ENCODE results near the gene SERTAD2. TPM values are rescaled to one million over a fixed set of nuclear protein-coding genes. Genes with fewer than 3 reads are reported as not detected.

Gene SERTAD2
- total RNA-seq, 2 experiments from 2014 or later: 50.5 to 54.1 TPM

DNA sequence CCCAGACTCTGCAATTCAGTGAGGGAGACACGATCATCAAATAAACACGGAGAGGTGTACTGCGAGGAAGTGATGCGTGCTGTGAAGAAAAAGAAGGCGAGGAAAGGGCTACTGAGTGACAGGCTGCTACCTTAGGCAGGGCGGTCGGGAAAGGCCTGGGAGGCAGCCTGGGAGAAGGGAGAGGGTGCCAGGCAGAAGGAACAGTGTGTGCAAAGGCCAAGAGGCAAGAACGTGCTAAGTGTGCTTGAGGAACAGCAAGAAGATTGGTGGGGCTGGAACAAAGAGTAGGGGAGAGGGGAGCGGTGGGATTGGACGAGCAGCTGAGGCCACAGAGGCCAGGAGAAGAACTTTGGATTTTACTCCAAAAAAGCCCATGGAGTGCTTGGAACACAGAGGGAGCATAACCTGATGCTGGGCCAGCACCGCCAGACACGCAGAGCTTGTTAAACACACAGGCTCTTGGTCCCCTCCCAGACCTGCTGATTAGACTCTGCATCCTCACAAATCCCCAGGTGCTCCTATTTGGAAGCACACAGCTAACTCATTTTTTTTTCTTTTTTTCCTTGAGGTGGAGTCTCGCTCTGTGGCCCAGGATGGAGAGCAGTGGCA is 30.4 kb downstream of the SERTAD2 start:
- no peaks in the 10 kb centered on the region for H3K27me3 ChIP-seq (ENCODE audit: control insufficient read depth in 1 of 2, insufficient read depth in 2 of 2, low read length in 2 of 2)
- TF ChIP-seq, protein P1, sequence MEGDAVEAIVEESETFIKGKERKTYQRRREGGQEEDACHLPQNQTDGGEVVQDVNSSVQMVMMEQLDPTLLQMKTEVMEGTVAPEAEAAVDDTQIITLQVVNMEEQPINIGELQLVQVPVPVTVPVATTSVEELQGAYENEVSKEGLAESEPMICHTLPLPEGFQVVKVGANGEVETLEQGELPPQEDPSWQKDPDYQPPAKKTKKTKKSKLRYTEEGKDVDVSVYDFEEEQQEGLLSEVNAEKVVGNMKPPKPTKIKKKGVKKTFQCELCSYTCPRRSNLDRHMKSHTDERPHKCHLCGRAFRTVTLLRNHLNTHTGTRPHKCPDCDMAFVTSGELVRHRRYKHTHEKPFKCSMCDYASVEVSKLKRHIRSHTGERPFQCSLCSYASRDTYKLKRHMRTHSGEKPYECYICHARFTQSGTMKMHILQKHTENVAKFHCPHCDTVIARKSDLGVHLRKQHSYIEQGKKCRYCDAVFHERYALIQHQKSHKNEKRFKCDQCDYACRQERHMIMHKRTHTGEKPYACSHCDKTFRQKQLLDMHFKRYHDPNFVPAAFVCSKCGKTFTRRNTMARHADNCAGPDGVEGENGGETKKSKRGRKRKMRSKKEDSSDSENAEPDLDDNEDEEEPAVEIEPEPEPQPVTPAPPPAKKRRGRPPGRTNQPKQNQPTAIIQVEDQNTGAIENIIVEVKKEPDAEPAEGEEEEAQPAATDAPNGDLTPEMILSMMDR (IDR thresholded peaks at IDR 0.05): no peak
- CTCF ChIA-PET: no interaction called here

DNA sequence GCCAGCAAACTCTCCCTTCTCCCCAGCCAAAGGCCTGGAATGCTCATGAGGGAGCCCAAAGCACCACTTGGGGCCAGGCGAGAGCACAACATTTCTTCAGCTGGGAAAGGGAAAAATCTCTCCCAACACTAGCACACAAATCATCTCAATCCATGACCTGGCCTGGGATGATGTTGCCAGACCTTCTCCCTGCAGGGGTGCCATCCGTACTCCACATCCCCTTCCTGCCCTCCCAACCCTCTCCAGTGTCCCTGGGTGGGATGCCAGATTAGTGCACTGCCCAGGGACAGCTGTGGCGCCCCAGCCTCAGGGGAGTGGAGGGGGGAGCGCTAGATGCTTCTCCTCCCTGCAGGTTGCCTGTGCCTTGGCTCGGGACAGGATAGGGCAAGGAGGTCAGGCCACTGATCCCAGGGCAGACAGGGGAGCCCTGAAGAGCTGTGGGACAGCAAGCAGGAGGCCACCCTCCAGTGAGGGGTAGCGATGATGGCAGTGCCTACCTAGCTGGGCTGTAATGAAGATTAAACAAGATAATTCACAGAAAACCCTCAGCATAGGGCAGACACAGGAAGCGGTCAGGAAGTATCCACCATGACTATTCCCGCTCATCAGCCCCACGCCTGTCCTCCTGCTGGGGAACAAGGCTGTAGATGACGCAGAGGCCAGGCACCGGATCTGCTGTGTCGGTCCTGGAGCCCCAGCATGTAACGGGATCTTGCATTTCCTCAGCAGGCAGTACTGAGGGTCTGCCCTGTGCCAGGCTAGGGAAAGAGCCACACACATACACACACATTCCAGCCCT is 31.1 kb downstream of the SERTAD2 start:
- CTCF ChIA-PET: interaction anchor here (1.2 kb wide), 1 partner anchor 209 kb away, joined by 3 read pairs; no protein-coding TSS in a partner anchor
- Histone ChIP-seq H3K27me3 (ENCODE audit: control insufficient read depth in 1 of 2, insufficient read depth in 2 of 2, low read length in 2 of 2) (no peaks in the 10 kb centered on the region), H3K36me3 (ENCODE audit: insufficient read depth, low read length) (no peaks in the 10 kb centered on the region), H3K4me1 (ENCODE audit: insufficient read depth, low read length) (no peaks in the 10 kb centered on the region), H3K9me3 (ENCODE audit: control insufficient read depth in 1 of 2, insufficient read depth in 1 of 2, low read length in 2 of 2) (no peaks in the 10 kb centered on the region), H3K4me3 (ENCODE audit: low read length) (no peak overlapping the region), H3K27ac (ENCODE audit: low read depth in 1 of 2, low read length in 2 of 2) (no peak overlapping the region)
- intact Hi-C loops (cut with DNase I, micrococcal nuclease): no loop called here
- POLR2A ChIA-PET: no interaction called here
- Mint-ChIP-seq H3K36me3 (ENCODE audit: low read depth) (no peaks in the 10 kb centered on the region), H3K9me3 (no peaks in the 10 kb centered on the region), H3K27me3 (no peaks in the 10 kb centered on the region), H3K27ac (no peak overlapping the region), H3K4me1 (ENCODE audit: low read depth) (no peaks in the 10 kb centered on the region), H3K4me3 (no peak overlapping the region)
- DNase-seq (peak in 2 of 14 experiments; percentile 1 to 19), ATAC-seq (ENCODE audit: poor library complexity) (no peak)
- TF ChIP-seq, protein P1 (IDR thresholded peaks at IDR 0.05): no peak

More for the DNA sequence above, 30.4 kb downstream of the SERTAD2 start:
- intact Hi-C loops (cut with DNase I, micrococcal nuclease): no loop called here
- Mint-ChIP-seq H3K4me1 (ENCODE audit: low read depth) (no peaks in the 10 kb centered on the region), H3K27ac (no peak overlapping the region), H3K36me3 (ENCODE audit: low read depth) (no peaks in the 10 kb centered on the region), H3K4me3 (no peak overlapping the region), H3K27me3 (no peaks in the 10 kb centered on the region), H3K9me3 (no peaks in the 10 kb centered on the region)
- DNase-seq (no peak), ATAC-seq (ENCODE audit: poor library complexity) (no peak)
- POLR2A ChIA-PET: no interaction called here
- no peaks in the 10 kb centered on the region for H3K36me3 ChIP-seq (ENCODE audit: insufficient read depth, low read length)
- H3K4me1 ChIP-seq (ENCODE audit: insufficient read depth, low read length): no peaks in the 10 kb centered on the region
- no peak overlapping the region for H3K27ac ChIP-seq (ENCODE audit: low read depth in 1 of 2, low read length in 2 of 2)
- no peaks in the 10 kb centered on the region for H3K9me3 ChIP-seq (ENCODE audit: control insufficient read depth in 1 of 2, insufficient read depth in 1 of 2, low read length in 2 of 2)
- no peak overlapping the region for H3K4me3 ChIP-seq (ENCODE audit: low read length)

DNA sequence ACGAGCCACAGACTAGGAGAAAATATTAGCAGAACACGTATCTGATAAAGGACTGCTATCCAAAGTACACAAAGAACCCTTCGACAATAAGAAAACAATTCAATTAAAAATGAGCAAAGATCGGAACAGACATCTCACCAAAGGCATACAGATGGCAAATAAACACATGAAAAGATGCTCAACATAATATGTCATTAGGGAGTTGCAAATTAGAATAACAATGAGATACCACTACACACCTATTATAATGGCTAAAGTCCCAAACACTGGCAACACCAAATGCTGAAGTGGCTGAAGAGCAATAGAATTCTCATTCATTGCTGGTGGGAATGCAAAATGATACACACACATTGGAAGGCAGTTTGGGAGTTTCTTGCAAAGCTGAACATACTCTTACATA is 33.1 kb downstream of the SERTAD2 start:
- intact Hi-C loops (cut with DNase I, micrococcal nuclease): no loop called here
- H3K27me3 Mint-ChIP-seq: no peaks in the 10 kb centered on the region
- no peak overlapping the region for H3K4me3 Mint-ChIP-seq
- H3K9me3 Mint-ChIP-seq: no peaks in the 10 kb centered on the region
- H3K36me3 ChIP-seq (ENCODE audit: insufficient read depth, low read length): no peaks in the 10 kb centered on the region
- H3K36me3 Mint-ChIP-seq (ENCODE audit: low read depth): no peaks in the 10 kb centered on the region
- H3K9me3 ChIP-seq (ENCODE audit: control insufficient read depth in 1 of 2, insufficient read depth in 1 of 2, low read length in 2 of 2): no peaks in the 10 kb centered on the region
- CTCF ChIA-PET: no interaction called here
- no peaks in the 10 kb centered on the region for H3K4me1 ChIP-seq (ENCODE audit: insufficient read depth, low read length)
- H3K27ac Mint-ChIP-seq: no peak overlapping the region
- TF ChIP-seq, protein P1 (IDR thresholded peaks at IDR 0.05): no peak
- H3K27ac ChIP-seq (ENCODE audit: low read depth in 1 of 2, low read length in 2 of 2): no peak overlapping the region
- DNase-seq: no peak
- H3K27me3 ChIP-seq (ENCODE audit: control insufficient read depth in 1 of 2, insufficient read depth in 2 of 2, low read length in 2 of 2): no peaks in the 10 kb centered on the region
- no peak overlapping the region for H3K4me3 ChIP-seq (ENCODE audit: low read length)
- no peaks in the 10 kb centered on the region for H3K4me1 Mint-ChIP-seq (ENCODE audit: low read depth)
- POLR2A ChIA-PET: no interaction called here
- ATAC-seq (ENCODE audit: poor library complexity): no peak
